Measurements from ENCODE around the gene GPR156.

DNA sequence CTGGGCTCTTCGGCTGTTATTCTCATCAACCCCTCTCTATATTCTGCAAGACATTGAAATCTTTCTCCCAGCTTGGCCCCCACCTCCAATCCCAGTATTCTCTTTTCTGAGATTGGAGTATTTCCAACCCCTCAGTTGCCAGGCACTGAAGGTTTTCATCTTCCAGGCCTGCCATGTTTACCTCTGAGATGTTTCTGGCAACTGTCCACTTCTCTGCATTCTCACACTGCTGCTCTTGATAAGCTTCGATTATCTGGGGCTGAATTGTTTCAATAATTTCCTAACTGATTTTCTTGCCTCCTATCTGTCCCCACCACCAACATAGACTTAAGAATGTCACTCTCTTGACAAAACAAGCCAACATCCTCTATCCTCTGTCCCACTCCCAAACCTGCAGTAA is 1.4 kb upstream of the GPR156 start:
- TF ChIP-seq, protein P1, sequence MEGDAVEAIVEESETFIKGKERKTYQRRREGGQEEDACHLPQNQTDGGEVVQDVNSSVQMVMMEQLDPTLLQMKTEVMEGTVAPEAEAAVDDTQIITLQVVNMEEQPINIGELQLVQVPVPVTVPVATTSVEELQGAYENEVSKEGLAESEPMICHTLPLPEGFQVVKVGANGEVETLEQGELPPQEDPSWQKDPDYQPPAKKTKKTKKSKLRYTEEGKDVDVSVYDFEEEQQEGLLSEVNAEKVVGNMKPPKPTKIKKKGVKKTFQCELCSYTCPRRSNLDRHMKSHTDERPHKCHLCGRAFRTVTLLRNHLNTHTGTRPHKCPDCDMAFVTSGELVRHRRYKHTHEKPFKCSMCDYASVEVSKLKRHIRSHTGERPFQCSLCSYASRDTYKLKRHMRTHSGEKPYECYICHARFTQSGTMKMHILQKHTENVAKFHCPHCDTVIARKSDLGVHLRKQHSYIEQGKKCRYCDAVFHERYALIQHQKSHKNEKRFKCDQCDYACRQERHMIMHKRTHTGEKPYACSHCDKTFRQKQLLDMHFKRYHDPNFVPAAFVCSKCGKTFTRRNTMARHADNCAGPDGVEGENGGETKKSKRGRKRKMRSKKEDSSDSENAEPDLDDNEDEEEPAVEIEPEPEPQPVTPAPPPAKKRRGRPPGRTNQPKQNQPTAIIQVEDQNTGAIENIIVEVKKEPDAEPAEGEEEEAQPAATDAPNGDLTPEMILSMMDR (conservative IDR thresholded peaks at IDR 0.05): no peak
- no peak for TF ChIP-seq ZFX (IDR thresholded peaks at IDR 0.05)
